Uterus (tissue), 4 donors: Measurements from ENCODE around the gene ZFP36. TPM values are rescaled to one million over a fixed set of nuclear protein-coding genes. Genes with fewer than 3 reads are reported as not detected.

Experiments
- DNase-seq, 2 donors: peaks; one replicate each; pipeline ENCODE4 v3.0.0-alpha.2; 2019 to 2020
- H3K27ac ChIP-seq, 2 donors: fragments of 200-600 bp; sonication (generic); 1 replicate in 1 of 2; 2 replicates in 1 of 2; pipeline ENCODE4 v1.5.1; 2016 to 2018
- H3K27me3 ChIP-seq, 2 donors: fragments of 200-600 bp; sonication (generic); one replicate each; pipeline ENCODE4 v1.5.1; 2018 to 2019; ENCODE audit warnings: control low read depth in 1 of 2
- H3K36me3 ChIP-seq, 2 donors: fragments of 200-600 bp; sonication (generic); one replicate each; pipeline ENCODE4 v1.5.1; 2019; ENCODE audit warnings: control low read depth in 1 of 2
- H3K4me1 ChIP-seq, 2 donors: fragments of 200-600 bp; sonication (generic); one replicate each; pipeline ENCODE4 v1.5.1; 2018 to 2019; ENCODE audit warnings: control low read depth in 1 of 2
- H3K4me3 ChIP-seq, 2 donors: fragments of 200-600 bp; sonication (generic); 1 replicate in 1 of 2; 2 replicates in 1 of 2; pipeline ENCODE4 v1.5.1; 2018 to 2019; ENCODE audit warnings: mild to moderate bottlenecking in 1 of 2
- H3K9me3 ChIP-seq, 2 donors: fragments of 200-600 bp; sonication (generic); one replicate each; pipeline ENCODE4 v1.5.1; 2019; ENCODE audit warnings: control low read depth in 1 of 2
- CTCF ChIP-seq, 4 experiments: fragments of 200-600 bp in 2 of 4; fragments of 450-650 bp in 2 of 4; sonication (generic) in 2 of 4; IDR thresholded peaks; one replicate each; pipeline ENCODE4 v1.5.1; 2016 to 2019; ENCODE audit warnings: antibody characterized with exemption in 4 of 4, mild to moderate bottlenecking in 2 of 4, moderate library complexity in 1 of 4
- POLR2A ChIP-seq, 2 donors: fragments of 450-650 bp; IDR thresholded peaks; one replicate each; pipeline ENCODE4 v1.6.1; 2016; ENCODE audit warnings: antibody characterized with exemption in 2 of 2, mild to moderate bottlenecking in 1 of 2, moderate library complexity in 1 of 2
- intact Hi-C: fragments of 100-400 bp; cut with DNase I; formaldehyde crosslinking; loops from one replicate; pipeline ENCODE4 v1.15.1; 2023; ENCODE audit warnings: low total_unique reads
- total RNA-seq, 4 donors: library from RNA; depleted of rRNA in 3 of 4; stranded (reverse); fragments of >200 nt in 3 of 4; gene quantifications; one replicate each; pipeline versions ENCODE4 v1.1.0 to v1.2.4, GENCODE V29; 2014 to 2023
- donor health status: DM: yes; HTN: yes; CAD: no.

The ZFP36 gene
- total RNA-seq, 4 donors from 2014 or later, result 5.0 to 276 (median 145) TPM

- H3K27me3 ChIP-seq, result no peaks in the 10 kb centered on the region
- H3K27ac ChIP-seq, result peak overlapping the region; percentile 99 to 100
- TF ChIP-seq CTCF (IDR thresholded peaks at IDR 0.05), result peak in 1 of 4 experiments; percentile 24
- peak; percentile 64 to 76 for TF ChIP-seq POLR2A (IDR thresholded peaks at IDR 0.05)
- H3K9me3 ChIP-seq, result no peaks in the 10 kb centered on the region
- H3K4me1 ChIP-seq, result peaks cover 9 to 12% of the 10 kb centered on the region in 2 donors
- no peaks in the 10 kb centered on the region for H3K36me3 ChIP-seq
- DNase-seq, result peak; percentile 100
- H3K4me3 ChIP-seq, result peak overlapping the region; percentile 47 to 53
- intact Hi-C loops, result no loop called here
Measured at GRCh38 chr19:39403331-39404312, 3.0 kb upstream of the ZFP36 start.

DNA sequence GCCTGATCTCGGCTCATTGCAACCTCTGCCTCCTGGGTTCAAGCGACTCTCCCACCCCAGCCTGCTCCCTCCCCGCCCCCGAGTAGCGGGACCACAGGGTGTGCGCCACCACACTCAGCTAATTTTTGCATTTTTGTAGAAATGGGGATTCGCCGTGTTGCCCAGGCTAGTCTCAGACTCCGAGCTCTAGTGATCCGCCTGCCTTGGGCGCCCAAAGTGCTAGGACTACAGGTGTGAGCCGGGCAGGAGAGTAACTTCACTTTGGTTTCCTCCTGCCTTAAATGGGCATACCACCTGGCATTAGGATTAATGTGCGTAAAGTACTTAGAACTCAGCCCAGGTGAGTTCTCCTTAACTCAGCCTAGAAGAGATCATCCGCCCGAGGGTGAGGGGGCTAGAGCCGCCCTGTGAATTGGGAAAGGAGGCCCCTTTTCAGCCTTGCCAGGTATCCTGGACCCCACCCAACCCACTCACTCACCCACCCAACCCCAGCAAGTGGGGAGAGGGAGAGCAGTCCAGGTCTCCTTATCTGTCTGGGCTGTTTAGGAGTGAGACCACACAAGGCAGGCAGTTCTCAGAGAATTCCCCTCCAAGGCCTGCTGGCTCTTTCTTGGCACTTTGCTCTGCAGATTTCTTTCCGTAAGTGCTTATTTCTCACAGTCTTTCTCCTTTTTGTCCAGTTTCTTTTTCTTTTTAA is 1.2 kb upstream of the ZFP36 start:
- intact Hi-C loops, result no loop called here
- peak overlapping the region in 1 of 2 donors; percentile 83 for H3K4me3 ChIP-seq
- TF ChIP-seq POLR2A (IDR thresholded peaks at IDR 0.05), result no peak
- TF ChIP-seq CTCF (IDR thresholded peaks at IDR 0.05), result no peak
- no peaks in the 10 kb centered on the region for H3K9me3 ChIP-seq
- peak in 1 of 2 donors; percentile 38 for DNase-seq
- H3K4me1 ChIP-seq, result peaks cover 9 to 12% of the 10 kb centered on the region in 2 donors
- H3K27ac ChIP-seq, result peak overlapping the region; percentile 99 to 100
- H3K27me3 ChIP-seq, result no peaks in the 10 kb centered on the region
- no peaks in the 10 kb centered on the region for H3K36me3 ChIP-seq

DNA sequence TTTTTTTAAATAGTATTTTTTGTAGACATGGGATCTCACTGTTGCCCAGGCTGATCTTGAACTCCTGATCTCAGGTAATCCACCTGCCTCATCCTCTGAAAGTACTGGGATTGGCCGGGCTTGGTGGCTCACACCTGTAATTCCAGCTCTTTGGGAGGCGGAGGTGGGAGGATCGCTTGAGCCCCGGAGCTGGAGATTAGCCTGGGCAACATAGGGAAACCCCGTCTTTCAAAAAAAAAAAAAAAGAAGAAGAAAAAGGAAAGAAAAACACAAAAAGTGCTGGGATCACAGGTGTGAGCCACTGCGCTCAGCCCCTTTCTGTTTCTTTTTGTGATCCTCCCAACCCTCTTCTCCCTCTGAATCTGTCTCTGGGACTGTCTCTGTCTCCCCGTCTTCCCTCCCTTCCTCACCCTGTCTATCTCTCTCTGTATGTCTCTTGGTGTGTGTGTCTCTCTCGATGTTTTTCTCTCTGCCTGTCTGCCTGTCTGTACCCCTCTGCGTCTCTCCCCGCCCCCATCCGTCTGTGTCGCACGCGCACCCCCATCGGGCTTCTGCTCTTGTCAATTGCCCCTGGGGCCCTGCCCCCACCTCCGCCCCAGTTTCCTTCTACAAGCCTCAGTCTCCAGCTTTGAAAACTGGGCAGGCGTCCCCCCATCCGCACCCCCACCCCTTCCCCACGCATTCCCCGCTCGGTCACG is 540 bp upstream of the ZFP36 start:
- Histone ChIP-seq H3K4me3 (peak overlapping the region; percentile 83 to 98), H3K27ac (peak overlapping the region; percentile 99 to 100), H3K27me3 (no peaks in the 10 kb centered on the region), H3K9me3 (no peaks in the 10 kb centered on the region), H3K4me1 (peaks cover 9 to 12% of the 10 kb centered on the region in 2 donors), H3K36me3 (no peaks in the 10 kb centered on the region)
- no peak for DNase-seq
- intact Hi-C loops, result no loop called here
- TF ChIP-seq CTCF (IDR thresholded peaks at IDR 0.05) (no peak), POLR2A (IDR thresholded peaks at IDR 0.05) (no peak)

- H3K4me3 ChIP-seq, result peak overlapping the region; percentile 83 to 98
- peak overlapping the region; percentile 99 to 100 for H3K27ac ChIP-seq
- intact Hi-C loops, result no loop called here
- DNase-seq, result no peak
- no peak for TF ChIP-seq POLR2A (IDR thresholded peaks at IDR 0.05)
- no peak for TF ChIP-seq CTCF (IDR thresholded peaks at IDR 0.05)
- H3K4me1 ChIP-seq, result peaks cover under 1 to 10% of the 10 kb centered on the region in 2 donors
- H3K9me3 ChIP-seq, result no peaks in the 10 kb centered on the region
- H3K36me3 ChIP-seq, result no peaks in the 10 kb centered on the region
- H3K27me3 ChIP-seq, result no peaks in the 10 kb centered on the region
Measured at GRCh38 chr19:39407410-39407659, 688 bp downstream of the ZFP36 start.
